AG09309 (cell line): Measurements from ENCODE around the gene NXPH1.

Experiments
- DNase-seq: peaks from one replicate; pipeline ENCODE4 v3.0.0-alpha.2; 2010; ENCODE audit warnings: low read depth
- H3K4me3 ChIP-seq: 2 replicates; pipeline ENCODE4 v1.5.1; 2011; ENCODE audit warnings: mild to moderate bottlenecking, low read depth, low read length, moderate library complexity; ENCODE audit not compliant: control insufficient read depth
- CTCF ChIP-seq: IDR thresholded peaks from 2 replicates; pipeline ENCODE4 v1.5.1; 2011; ENCODE audit warnings: mild to moderate bottlenecking, low read depth, low read length, inconsistent platforms; ENCODE audit not compliant: insufficient read depth, control insufficient read depth; ENCODE audit errors: missing control alignments

Gene NXPH1

GRCh38 chr7:8511855-8512254 is 78.4 kb downstream of the NXPH1 start:
- TF ChIP-seq CTCF: no peak
- no peak for DNase-seq
- no peak overlapping the region for H3K4me3 ChIP-seq

DNA sequence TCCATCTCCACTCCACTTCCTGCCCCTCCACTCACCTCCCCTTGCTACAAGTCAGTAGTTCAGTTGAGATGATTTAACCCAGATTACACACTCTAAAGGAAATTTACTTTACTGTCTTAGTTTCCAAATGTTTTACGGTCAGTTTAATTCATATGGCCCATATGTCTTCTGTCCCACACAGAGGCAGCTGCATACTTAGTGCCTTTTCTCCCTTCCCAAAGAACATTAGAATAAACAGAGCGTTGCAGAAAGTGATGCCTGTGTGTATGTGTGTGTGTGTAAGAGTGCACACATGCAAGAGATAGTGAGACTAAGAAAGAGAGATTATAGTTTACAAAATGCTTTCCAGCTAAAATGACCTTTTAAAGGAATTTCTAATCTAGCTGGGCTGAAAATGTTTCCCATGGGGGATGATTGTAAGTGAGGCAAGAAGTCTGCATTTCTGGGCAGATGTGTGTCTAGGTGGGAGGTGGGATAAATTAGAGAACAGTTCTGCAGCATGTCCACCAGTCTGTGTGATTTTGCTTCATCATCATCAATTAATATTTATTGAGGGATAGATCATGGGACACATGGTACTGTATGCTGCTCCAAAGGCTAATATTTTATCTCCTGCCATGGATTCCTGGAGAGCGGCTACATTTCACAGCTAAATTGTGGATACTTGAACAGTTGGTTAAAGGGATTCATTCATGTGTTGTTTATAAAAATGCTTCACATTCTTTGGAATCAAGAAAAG is 81.5 kb downstream of the NXPH1 start:
- no peak for TF ChIP-seq CTCF
- H3K4me3 ChIP-seq: no peak overlapping the region
- no peak for DNase-seq

- no peak for TF ChIP-seq CTCF
- no peak for DNase-seq
- no peak overlapping the region for H3K4me3 ChIP-seq
These were observed 82.3 kb downstream of the NXPH1 start for GRCh38 chr7:8515640-8516185.

- DNase-seq: no peak
- no peak for TF ChIP-seq CTCF
These were observed 83.6 kb downstream of the NXPH1 start for GRCh38 chr7:8516976-8517375.

DNA sequence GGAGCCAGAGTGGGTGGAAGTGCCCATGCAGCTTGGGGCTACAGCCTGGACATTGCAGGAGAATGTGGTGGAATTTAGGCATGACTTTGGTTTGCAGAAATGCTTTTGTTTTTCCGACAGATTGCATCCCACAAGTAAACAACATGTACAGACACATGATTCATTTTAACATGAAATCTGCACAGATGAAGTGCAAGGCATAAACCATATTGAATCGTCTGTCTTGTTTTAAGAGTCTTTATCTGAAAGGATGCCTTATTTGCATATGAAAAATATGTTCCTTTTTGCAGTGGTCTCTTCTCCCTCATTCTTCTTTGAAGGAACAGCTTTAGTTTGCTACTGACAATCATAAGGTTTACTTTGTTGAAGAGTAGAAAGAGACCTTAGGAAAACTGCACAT is 94.9 kb downstream of the NXPH1 start:
- H3K4me3 ChIP-seq: no peak overlapping the region
- DNase-seq: no peak
- no peak for TF ChIP-seq CTCF

More at GRCh38 chr7:8516976-8517375, 83.6 kb downstream of the NXPH1 start:
- no peak overlapping the region for H3K4me3 ChIP-seq

GRCh38 chr7:8531991-8532515 is 98.6 kb downstream of the NXPH1 start:
- no peak overlapping the region for H3K4me3 ChIP-seq
- no peak for TF ChIP-seq CTCF
- DNase-seq: no peak

- DNase-seq: no peak
- no peak for TF ChIP-seq CTCF
- no peak overlapping the region for H3K4me3 ChIP-seq
These were observed 103.0 kb downstream of the NXPH1 start for GRCh38 chr7:8536431-8536830.
